Lung (tissue), 12 donors: ENCODE measurements around the gene OLIG2. TPM values are rescaled to one million over a fixed set of nuclear protein-coding genes. Genes with fewer than 3 reads are reported as not detected.

Source experiments
- ATAC-seq: fragments of 200-7000 bp; cut with Tn5 transposase; one replicate; pipeline ENCODE4 v1.9.1; 2020; ENCODE audit warnings: moderate number of reproducible peaks; ENCODE audit not compliant: insufficient read depth, low FRiP score
- DNase-seq, 3 donors: peaks; one replicate each; pipeline ENCODE4 v3.0.0-alpha.2; 2013 to 2017
- H3K27ac ChIP-seq, 2 donors: one replicate each; pipeline ENCODE4 v1.5.1; 2013; ENCODE audit warnings: mild to moderate bottlenecking in 2 of 2, moderate library complexity in 2 of 2, control low read depth in 1 of 2, inconsistent platforms in 1 of 2, low read depth in 1 of 2, low read length in 1 of 2
- H3K27me3 ChIP-seq, 3 donors: one replicate each; pipeline ENCODE4 v1.5.1; 2013; ENCODE audit warnings: low read length in 2 of 3; ENCODE audit not compliant: control insufficient read depth in 3 of 3, insufficient read depth in 3 of 3
- H3K36me3 ChIP-seq, 4 donors: one replicate each; pipeline ENCODE4 v1.5.1; 2013; ENCODE audit warnings: low read length in 4 of 4, mild to moderate bottlenecking in 1 of 4, moderate library complexity in 1 of 4; ENCODE audit not compliant: control insufficient read depth in 4 of 4, insufficient read depth in 4 of 4
- H3K4me1 ChIP-seq, 5 donors: one replicate each; pipeline ENCODE4 v1.5.1; 2013; ENCODE audit warnings: low read length in 5 of 5, mild to moderate bottlenecking in 2 of 5, moderate library complexity in 1 of 5; ENCODE audit not compliant: control insufficient read depth in 5 of 5, insufficient read depth in 5 of 5
- H3K4me3 ChIP-seq: one replicate; pipeline ENCODE4 v1.5.1; 2013; ENCODE audit warnings: mild to moderate bottlenecking, control low read depth, moderate library complexity
- H3K9ac ChIP-seq, 2 donors: one replicate each; pipeline ENCODE4 v1.5.1; 2013; ENCODE audit warnings: low read length in 2 of 2, control low read depth in 1 of 2; ENCODE audit not compliant: insufficient read depth in 1 of 2
- H3K9me3 ChIP-seq, 4 donors: one replicate each; pipeline ENCODE4 v1.5.1; 2013; ENCODE audit warnings: low read length in 3 of 4, mild to moderate bottlenecking in 1 of 4, moderate library complexity in 1 of 4; ENCODE audit not compliant: control insufficient read depth in 4 of 4, insufficient read depth in 3 of 4
- CTCF ChIP-seq: IDR thresholded peaks from 2 replicates; pipeline ENCODE4 v1.5.1; 2012; ENCODE audit warnings: mild to moderate bottlenecking; ENCODE audit errors: control extremely low read depth, extremely low read depth
- WGBS, 2 donors: extraction: QIAGEN DNeasy Blood & Tissue Kit; methylation state at CpG; one replicate each; pipeline ENCODE4 v1.1.7; 2013; 5-methylcytosine and 5-hydroxymethylcytosine counted together
- polyA plus RNA-seq, 2 donors: library from polyadenylated mRNA; stranded (reverse); fragments of 200-250 nt; gene quantifications; one replicate each; pipeline ENCODE4 v1.2.1, GENCODE V29; 2013
- total RNA-seq, 2 donors: library from RNA; depleted of rRNA in 1 of 2; stranded (reverse); fragments of >200 nt in 1 of 2; gene quantifications; one replicate each; pipeline ENCODE4 v1.2.1, GENCODE V29; 2014 to 2021
- donor health status: control.
- donor health status: control.
- donor health status: Bipolar disorder and iron deficiency.
- donor health status: healthy.
- donor health status: DM: yes; HTN: yes; CAD: no.

OLIG2 gene
- total and polyA plus RNA-seq, 4 donors, result 0.04 to 1.3 (median 0.63) TPM

GRCh38 chr21:33032434-33033047 is 6.8 kb downstream of the OLIG2 start:
- no peak overlapping the region for H3K9ac ChIP-seq
- no peak for ATAC-seq
- H3K4me1 ChIP-seq, result peaks cover 0 to 12% (median 0%) of the 10 kb centered on the region in 5 donors
- no peak overlapping the region for H3K27ac ChIP-seq
- H3K36me3 ChIP-seq, result no peaks in the 10 kb centered on the region
- WGBS, 2 donors, result 34 to 56% methylated on average over 10 of the region's 10 CpGs
- DNase-seq, result no peak
- no peak for TF ChIP-seq CTCF
- H3K9me3 ChIP-seq, result peaks cover 0 to 6% (median 0%) of the 10 kb centered on the region in 4 donors
- no peak overlapping the region for H3K4me3 ChIP-seq
- peaks cover 26 to 98% (median 70%) of the 10 kb centered on the region in 3 donors for H3K27me3 ChIP-seq

- H3K36me3 ChIP-seq, result no peaks in the 10 kb centered on the region
- TF ChIP-seq CTCF, result no peak
- 16 to 25% methylated on average over 76 of the region's 76 CpGs for WGBS, 2 donors
- ATAC-seq (no peak), DNase-seq (no peak)
- H3K27ac ChIP-seq, result no peak overlapping the region
- H3K9me3 ChIP-seq, result peaks cover 0 to 6% (median 0%) of the 10 kb centered on the region in 4 donors
- peaks cover 0 to 12% (median 0%) of the 10 kb centered on the region in 5 donors for H3K4me1 ChIP-seq
- H3K9ac ChIP-seq, result no peak overlapping the region
- no peak overlapping the region for H3K4me3 ChIP-seq
- H3K27me3 ChIP-seq, result peaks cover 21 to 96% (median 71%) of the 10 kb centered on the region in 3 donors
These were observed 7.6 kb downstream of the OLIG2 start for GRCh38 chr21:33033094-33033951.

- no peak for DNase-seq
These were observed 8.3 kb downstream of the OLIG2 start for GRCh38 chr21:33033961-33034413.

More at GRCh38 chr21:33033961-33034413, 8.3 kb downstream of the OLIG2 start:
- Histone ChIP-seq H3K9ac (no peak overlapping the region), H3K36me3 (no peaks in the 10 kb centered on the region), H3K4me3 (no peak overlapping the region), H3K27ac (no peak overlapping the region), H3K9me3 (peaks cover 0 to 6% (median 0%) of the 10 kb centered on the region in 4 donors), H3K4me1 (peaks cover 0 to 8% (median 0%) of the 10 kb centered on the region in 5 donors), H3K27me3 (peaks cover 21 to 93% (median 65%) of the 10 kb centered on the region in 3 donors)
- no peak for ATAC-seq
- no peak for TF ChIP-seq CTCF
- 49 to 77% methylated on average over 20 of the region's 20 CpGs for WGBS, 2 donors
